ENCODE measurements around the gene TEX48.

Gene TEX48

DNA sequence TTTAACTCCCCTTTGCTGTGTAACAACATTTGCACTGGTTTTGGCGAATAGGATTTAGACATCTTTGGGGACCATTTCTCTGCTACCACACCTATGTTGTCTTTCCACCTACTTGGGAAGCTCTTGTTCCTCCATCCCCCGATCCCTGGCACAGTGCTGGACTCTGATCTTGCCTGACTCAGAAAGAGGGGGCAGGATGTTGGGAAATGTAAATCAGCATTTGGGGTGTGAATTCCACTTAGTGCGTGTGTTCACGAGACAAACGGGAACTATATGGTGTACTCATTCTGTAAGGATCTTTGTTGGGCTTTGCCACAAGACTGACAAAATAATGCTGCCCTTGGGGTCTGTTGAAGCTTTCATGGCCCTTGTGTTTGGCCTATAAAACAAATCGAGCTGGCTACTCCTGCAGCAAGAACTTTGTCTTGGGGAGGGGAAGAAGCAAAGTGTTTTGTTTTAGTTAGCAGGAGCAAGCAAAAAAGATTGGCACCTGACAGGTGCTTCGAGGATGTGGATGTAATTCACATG, 52.4 kb downstream of the TEX48 start:
- TF ChIP-seq, protein P1, sequence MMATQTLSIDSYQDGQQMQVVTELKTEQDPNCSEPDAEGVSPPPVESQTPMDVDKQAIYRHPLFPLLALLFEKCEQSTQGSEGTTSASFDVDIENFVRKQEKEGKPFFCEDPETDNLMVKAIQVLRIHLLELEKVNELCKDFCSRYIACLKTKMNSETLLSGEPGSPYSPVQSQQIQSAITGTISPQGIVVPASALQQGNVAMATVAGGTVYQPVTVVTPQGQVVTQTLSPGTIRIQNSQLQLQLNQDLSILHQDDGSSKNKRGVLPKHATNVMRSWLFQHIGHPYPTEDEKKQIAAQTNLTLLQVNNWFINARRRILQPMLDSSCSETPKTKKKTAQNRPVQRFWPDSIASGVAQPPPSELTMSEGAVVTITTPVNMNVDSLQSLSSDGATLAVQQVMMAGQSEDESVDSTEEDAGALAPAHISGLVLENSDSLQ (IDR thresholded peaks at IDR 0.05), result no peak
- no peak for TF ChIP-seq NFRKB (IDR thresholded peaks at IDR 0.05)
- no peak for TF ChIP-seq SUZ12 (IDR thresholded peaks at IDR 0.05)
- TF ChIP-seq FOXK2 (IDR thresholded peaks at IDR 0.05), result no peak
- TF ChIP-seq L3MBTL2 (conservative IDR thresholded peaks at IDR 0.05), result no peak
- TF ChIP-seq ARNT (IDR thresholded peaks at IDR 0.05), result no peak
- TF ChIP-seq ZNF384 (IDR thresholded peaks at IDR 0.05), result no peak
- no peak for TF ChIP-seq LEF1 (IDR thresholded peaks at IDR 0.05; ENCODE audit: borderline replicate concordance)
- no peak for TF ChIP-seq HDGF (IDR thresholded peaks at IDR 0.05; ENCODE audit: borderline replicate concordance)
- no peak for TF ChIP-seq ELF4 (IDR thresholded peaks at IDR 0.05)
- DNase-seq (ENCODE audit: extremely low spot score), result no peak
- CTCF ChIA-PET, result no interaction called here
- POLR2A ChIA-PET, result no interaction called here

DNA sequence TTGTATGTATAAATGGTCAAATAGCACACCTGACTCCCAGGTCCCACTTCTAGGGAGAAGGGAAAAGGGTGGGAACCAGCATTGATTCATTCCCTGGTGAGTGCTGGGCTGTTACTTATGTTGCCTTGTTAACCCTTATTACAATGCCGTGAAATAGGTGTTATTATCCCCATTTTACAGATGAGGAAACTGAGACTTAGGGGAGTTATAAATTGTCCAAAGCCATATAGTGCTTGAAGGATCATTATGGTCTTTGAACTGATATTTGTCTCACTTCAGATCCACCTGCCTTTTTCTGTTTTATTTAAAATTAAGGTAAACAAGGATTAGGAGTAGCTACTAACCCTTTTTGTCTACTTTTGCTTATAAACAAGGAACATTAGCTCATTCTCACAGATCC, 54.4 kb downstream of the TEX48 start:
- DNase-seq (ENCODE audit: extremely low spot score), result no peak
- ChIA-PET CTCF (no interaction called here), POLR2A (no interaction called here)
- TF ChIP-seq FOXM1 (IDR thresholded peaks at IDR 0.05; ENCODE audit: borderline replicate concordance), result no peak
- TF ChIP-seq TARDBP (IDR thresholded peaks at IDR 0.05), result no peak
- TF ChIP-seq SP1 (IDR thresholded peaks at IDR 0.05), result no peak
- TF ChIP-seq FOXK2 (IDR thresholded peaks at IDR 0.05), result no peak
- TF ChIP-seq BHLHE40 (IDR thresholded peaks at IDR 0.05; ENCODE audit: borderline replicate concordance), result no peak
- TF ChIP-seq SUZ12 (IDR thresholded peaks at IDR 0.05), result no peak
- TF ChIP-seq ZNF384 (IDR thresholded peaks at IDR 0.05), result no peak
- TF ChIP-seq L3MBTL2 (conservative IDR thresholded peaks at IDR 0.05), result no peak
- TF ChIP-seq ARNT (IDR thresholded peaks at IDR 0.05), result no peak
- TF ChIP-seq HDGF (IDR thresholded peaks at IDR 0.05; ENCODE audit: borderline replicate concordance), result no peak
- TF ChIP-seq CTBP1 (IDR thresholded peaks at IDR 0.05; ENCODE audit: borderline replicate concordance), result no peak
- TF ChIP-seq, protein P1 (IDR thresholded peaks at IDR 0.05), result no peak
- TF ChIP-seq ELF4 (IDR thresholded peaks at IDR 0.05), result no peak
- TF ChIP-seq FOXA1 (IDR thresholded peaks at IDR 0.05), result no peak
- no peak for TF ChIP-seq LEF1 (IDR thresholded peaks at IDR 0.05; ENCODE audit: borderline replicate concordance)

DNA sequence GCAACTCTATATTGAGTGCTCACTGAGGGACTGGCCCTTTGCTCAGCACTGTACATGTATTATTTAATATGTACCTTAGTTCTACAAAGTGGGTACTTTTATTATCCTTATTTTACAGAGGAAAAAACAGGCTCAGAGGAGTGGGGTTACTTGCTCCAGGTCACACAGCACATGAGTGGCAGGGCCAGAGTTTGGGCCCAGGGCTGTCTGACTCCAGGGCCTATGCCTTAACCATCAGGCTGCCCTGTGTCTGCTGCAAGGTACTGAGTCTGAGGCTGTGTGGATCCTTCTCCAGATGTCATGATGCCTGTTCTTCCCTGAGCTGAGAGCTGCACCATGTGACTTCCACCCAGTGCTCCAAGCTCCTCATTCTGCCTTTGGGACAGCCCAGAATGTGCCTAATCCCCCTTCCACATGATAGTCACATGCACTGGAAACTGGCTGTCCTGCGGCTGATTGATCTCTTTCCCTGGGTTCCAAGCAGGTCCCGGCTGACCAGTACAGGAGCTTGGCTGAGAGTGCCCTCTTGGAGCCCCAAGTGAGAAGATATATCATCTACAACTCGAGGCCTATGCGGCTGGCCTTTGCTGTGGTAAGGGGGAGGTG, 55.5 kb downstream of the TEX48 start:
- ChIA-PET CTCF (no interaction called here), POLR2A (interaction anchor here (1.1 kb wide), 1 partner anchor 39 kb away, joined by 3 read pairs; the partner anchor contains the start of gene ATP6V1G1)
- TF ChIP-seq, protein P1 (IDR thresholded peaks at IDR 0.05), result no peak
- TF ChIP-seq HDGF (IDR thresholded peaks at IDR 0.05; ENCODE audit: borderline replicate concordance) (no peak), ELF4 (IDR thresholded peaks at IDR 0.05) (no peak), SP1 (IDR thresholded peaks at IDR 0.05) (no peak), FOXK2 (IDR thresholded peaks at IDR 0.05) (no peak), SUZ12 (IDR thresholded peaks at IDR 0.05) (no peak), ARNT (IDR thresholded peaks at IDR 0.05) (no peak), FOXM1 (IDR thresholded peaks at IDR 0.05; ENCODE audit: borderline replicate concordance) (no peak)
- DNase-seq (ENCODE audit: extremely low spot score), result no peak

DNA sequence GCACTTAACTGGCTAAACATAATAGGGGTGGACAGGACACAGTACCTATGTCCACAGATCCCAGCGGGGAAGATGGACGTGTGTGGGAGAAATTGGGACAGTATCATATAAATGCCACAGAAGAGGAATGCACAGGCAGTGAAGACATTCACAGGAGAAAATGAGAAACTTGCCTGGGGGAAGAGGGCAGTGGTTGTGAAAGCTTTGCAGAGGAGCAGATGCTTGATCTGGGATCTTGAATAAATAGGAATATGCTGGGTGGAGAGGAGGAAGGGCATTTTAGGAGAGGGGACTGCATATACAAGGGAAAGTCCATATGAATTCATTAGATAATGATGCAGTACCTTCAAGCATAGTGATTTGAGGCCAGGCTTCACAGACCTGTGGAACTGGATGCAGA, 57.3 kb downstream of the TEX48 start:
- ChIA-PET POLR2A (no interaction called here), CTCF (no interaction called here)
- DNase-seq (ENCODE audit: extremely low spot score), result no peak
- TF ChIP-seq, protein P1 (IDR thresholded peaks at IDR 0.05), result no peak
- TF ChIP-seq FOXA1 (IDR thresholded peaks at IDR 0.05) (no peak), SP1 (IDR thresholded peaks at IDR 0.05) (no peak), CTBP1 (IDR thresholded peaks at IDR 0.05; ENCODE audit: borderline replicate concordance) (no peak), FOXM1 (IDR thresholded peaks at IDR 0.05; ENCODE audit: borderline replicate concordance) (no peak), ELF4 (IDR thresholded peaks at IDR 0.05) (no peak), NFRKB (IDR thresholded peaks at IDR 0.05) (no peak), BHLHE40 (IDR thresholded peaks at IDR 0.05; ENCODE audit: borderline replicate concordance) (no peak), ARNT (IDR thresholded peaks at IDR 0.05) (no peak), LEF1 (IDR thresholded peaks at IDR 0.05; ENCODE audit: borderline replicate concordance) (no peak), ZNF384 (IDR thresholded peaks at IDR 0.05) (no peak), FOXK2 (IDR thresholded peaks at IDR 0.05) (no peak)

DNA sequence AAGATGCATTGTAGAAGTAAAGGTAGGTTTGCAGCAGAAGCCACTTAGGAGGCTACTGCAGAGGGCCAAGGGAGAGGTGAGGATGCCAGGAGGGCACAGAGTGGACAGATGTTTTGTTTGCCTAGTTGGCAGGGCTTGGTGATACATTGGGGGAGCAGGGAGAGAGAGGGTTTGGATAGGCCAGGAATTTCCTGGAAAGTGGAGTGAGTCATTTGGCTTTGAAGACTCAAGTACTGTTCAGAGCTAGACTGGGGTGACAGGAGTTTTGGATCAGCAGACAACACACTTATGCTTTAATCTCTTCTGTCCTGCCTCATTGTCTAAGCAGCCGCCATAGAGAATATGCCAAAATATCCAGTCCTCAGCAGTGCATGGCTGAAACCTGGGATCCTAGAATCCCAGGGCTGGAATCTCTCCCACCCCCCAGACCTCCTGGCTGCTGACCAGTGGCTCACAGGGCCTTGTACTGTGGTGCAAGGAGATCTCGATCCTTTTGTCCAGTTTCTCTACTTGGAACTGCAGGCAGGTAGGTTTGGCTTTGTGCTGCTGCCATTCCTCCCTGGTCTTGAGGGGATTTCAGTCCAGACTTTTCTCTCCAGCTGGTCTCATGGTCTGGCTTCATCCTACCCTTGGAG, 59.9 kb downstream of the TEX48 start:
- POLR2A ChIA-PET, result interaction anchor here (1.4 kb wide), 2 partner anchors 11 to 33 kb away, joined by 3 read pairs; partner anchors contain the start of gene TMEM268

More for the DNA sequence above, 59.9 kb downstream of the TEX48 start:
- CTCF ChIA-PET, result no interaction called here
- no peak for TF ChIP-seq FOXM1 (IDR thresholded peaks at IDR 0.05; ENCODE audit: borderline replicate concordance)
- TF ChIP-seq NFRKB (IDR thresholded peaks at IDR 0.05), result no peak
- no peak for TF ChIP-seq CTBP1 (IDR thresholded peaks at IDR 0.05; ENCODE audit: borderline replicate concordance)
- no peak for TF ChIP-seq SP1 (IDR thresholded peaks at IDR 0.05)
- TF ChIP-seq ELF4 (IDR thresholded peaks at IDR 0.05), result no peak
- no peak for TF ChIP-seq TARDBP (IDR thresholded peaks at IDR 0.05)
- no peak for TF ChIP-seq SUZ12 (IDR thresholded peaks at IDR 0.05)
- no peak for TF ChIP-seq BHLHE40 (IDR thresholded peaks at IDR 0.05; ENCODE audit: borderline replicate concordance)
- no peak for TF ChIP-seq ARNT (IDR thresholded peaks at IDR 0.05)
- TF ChIP-seq ZNF384 (IDR thresholded peaks at IDR 0.05), result no peak
- TF ChIP-seq, protein P1 (IDR thresholded peaks at IDR 0.05), result no peak
- TF ChIP-seq FOXK2 (IDR thresholded peaks at IDR 0.05), result no peak
- DNase-seq (ENCODE audit: extremely low spot score), result no peak

All from HEK293T (cell line).